ENCODE measurements around the gene SH3PXD2B. TPM values are rescaled to one million over a fixed set of nuclear protein-coding genes. Genes with fewer than 3 reads are reported as not detected.

Gene SH3PXD2B
- total RNA-seq, 1 donor = 46.7 TPM

DNA sequence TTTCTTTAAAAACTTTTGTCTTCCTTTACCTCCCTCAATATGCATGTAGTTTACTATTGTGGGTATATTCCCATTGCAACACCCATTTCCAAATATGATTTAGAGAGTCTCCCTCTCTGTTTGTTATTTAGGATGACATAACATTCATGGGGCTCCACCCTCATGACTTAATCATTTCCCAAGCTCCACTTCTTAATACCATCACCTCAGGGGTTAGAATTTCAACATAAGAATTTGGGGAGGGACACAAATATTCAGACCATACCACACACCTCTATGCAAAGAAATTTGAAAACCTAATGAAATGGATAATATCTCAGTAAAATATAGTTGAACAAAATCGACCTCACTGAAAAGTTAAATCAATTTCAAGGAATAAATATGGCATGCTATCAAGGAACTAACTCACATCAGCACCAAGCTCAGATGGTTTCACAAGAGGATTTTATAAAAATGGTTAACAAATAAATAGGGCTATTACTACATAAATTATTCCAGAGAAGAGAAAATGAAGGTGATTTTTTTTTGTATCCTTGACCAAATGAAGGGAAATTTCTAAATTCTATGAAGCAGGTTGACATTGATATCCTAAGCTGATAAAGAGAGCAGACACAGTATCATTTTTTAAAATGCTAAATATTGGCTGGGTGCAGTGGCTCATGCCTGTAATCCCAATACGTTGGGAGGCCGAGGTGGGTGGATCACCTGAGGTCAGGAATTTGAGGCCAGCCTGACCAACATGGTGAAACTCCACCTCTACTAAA lies 150.6 kb downstream of the SH3PXD2B start:
- no peak overlapping the region for H3K4me3 ChIP-seq (ENCODE audit: low read depth, low read length)
- TF ChIP-seq, protein P1, sequence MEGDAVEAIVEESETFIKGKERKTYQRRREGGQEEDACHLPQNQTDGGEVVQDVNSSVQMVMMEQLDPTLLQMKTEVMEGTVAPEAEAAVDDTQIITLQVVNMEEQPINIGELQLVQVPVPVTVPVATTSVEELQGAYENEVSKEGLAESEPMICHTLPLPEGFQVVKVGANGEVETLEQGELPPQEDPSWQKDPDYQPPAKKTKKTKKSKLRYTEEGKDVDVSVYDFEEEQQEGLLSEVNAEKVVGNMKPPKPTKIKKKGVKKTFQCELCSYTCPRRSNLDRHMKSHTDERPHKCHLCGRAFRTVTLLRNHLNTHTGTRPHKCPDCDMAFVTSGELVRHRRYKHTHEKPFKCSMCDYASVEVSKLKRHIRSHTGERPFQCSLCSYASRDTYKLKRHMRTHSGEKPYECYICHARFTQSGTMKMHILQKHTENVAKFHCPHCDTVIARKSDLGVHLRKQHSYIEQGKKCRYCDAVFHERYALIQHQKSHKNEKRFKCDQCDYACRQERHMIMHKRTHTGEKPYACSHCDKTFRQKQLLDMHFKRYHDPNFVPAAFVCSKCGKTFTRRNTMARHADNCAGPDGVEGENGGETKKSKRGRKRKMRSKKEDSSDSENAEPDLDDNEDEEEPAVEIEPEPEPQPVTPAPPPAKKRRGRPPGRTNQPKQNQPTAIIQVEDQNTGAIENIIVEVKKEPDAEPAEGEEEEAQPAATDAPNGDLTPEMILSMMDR (IDR thresholded peaks at IDR 0.05; ENCODE audit: insufficient read depth, low read length) = no peak
- DNase-seq (ENCODE audit: low read depth) = peak; percentile 55

DNA sequence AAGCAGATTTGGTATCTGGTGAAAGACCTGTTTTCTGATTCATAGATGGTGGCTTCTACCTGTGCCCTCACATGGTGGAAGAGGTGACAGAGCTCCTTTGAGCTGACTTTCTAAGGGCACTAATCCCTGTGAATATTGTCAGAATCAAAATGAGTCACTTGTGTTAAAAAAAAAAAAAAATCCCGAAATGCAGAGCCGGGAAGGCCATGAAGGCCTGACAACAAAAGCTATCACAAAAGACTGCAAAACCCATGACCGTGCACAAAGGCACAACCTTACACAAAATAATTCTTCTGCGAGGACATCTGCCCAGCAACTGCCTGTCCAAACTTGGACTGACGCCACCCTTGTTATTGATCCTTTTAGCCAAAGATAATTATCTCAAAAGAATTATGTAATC lies 151.2 kb downstream of the SH3PXD2B start:
- TF ChIP-seq, protein P1 (IDR thresholded peaks at IDR 0.05; ENCODE audit: insufficient read depth, low read length) = no peak
- DNase-seq (ENCODE audit: low read depth) = no peak
- H3K4me3 ChIP-seq (ENCODE audit: low read depth, low read length) = no peak overlapping the region

DNA sequence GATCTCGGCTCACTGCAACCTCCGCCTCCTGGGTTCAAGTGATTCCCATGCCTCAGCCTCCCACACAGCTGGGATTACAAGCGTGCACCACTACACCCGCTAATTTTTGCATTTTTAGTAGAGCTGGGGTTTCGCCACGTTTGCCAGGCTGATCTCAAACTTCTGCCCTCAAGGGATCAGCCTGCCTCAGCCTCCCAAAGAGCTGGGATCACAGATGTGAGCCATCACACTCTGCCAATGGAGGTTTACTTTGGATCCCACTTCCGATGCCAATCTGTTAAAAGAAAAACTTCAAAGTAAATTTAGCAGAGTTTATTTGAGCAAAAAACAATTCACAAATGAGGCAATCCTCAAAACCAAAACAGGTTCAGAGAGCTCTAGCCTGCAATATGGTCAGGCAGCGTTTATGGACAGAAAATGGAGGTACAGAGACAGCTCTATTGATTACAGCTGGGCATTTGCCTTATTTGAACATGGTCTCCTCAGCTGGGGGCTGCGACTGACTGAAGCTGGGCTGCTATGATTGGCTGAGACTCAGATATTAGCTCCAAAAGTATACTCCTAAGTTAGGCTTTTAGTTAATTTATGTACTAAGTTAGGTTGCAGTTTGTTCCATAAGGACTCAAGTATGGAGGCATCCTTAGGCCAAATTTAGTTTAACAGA lies 152.1 kb downstream of the SH3PXD2B start:
- DNase-seq (ENCODE audit: low read depth) = no peak
- H3K4me3 ChIP-seq (ENCODE audit: low read depth, low read length) = no peak overlapping the region
- TF ChIP-seq, protein P1 (IDR thresholded peaks at IDR 0.05; ENCODE audit: insufficient read depth, low read length) = no peak

DNA sequence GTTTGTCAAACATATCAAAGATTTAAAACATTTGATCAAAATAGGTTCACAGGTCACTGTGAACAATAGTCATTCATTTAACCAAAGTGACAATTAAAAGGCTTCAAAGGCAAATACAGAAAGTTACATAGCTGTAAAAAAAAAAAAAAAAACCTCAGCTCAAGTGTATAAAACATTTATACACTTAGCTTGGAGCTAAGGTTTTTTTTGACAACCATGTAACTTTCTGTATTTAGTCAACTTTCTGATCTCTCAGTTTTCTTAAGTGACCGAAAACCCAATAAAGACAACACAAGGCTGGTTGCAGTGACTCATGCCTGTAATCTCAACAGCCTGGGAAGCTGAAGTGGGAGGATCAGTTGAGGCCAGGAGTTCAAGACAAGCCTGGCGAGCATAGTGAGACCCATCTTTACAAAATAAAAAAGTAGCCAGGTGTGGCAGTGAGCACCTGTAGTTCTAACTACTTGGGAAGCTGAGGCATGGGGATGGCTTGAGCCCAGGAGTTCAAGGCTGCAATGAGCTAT lies 154.3 kb downstream of the SH3PXD2B start:
- no peak overlapping the region for H3K4me3 ChIP-seq (ENCODE audit: low read depth, low read length)
- no peak for DNase-seq (ENCODE audit: low read depth)
- TF ChIP-seq, protein P1 (IDR thresholded peaks at IDR 0.05; ENCODE audit: insufficient read depth, low read length) = no peak

DNA sequence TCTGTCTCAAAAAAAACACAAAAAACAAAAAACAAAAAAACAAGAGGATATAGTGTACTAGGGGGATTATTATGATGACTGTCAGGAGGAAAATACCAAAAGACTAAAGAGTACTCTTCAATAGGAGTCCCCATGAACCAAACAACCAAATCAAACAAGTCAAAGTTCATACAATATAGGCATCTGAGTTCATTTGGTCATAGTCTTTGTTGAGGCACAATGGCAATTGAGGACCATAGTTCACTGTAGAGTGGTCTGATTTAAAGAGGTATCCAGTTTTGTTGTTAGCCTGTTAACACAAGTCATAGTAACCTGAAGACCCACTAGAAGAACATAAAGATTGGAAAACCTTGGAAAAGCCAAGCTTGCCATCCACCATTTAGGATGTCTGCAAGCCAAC lies 159.5 kb downstream of the SH3PXD2B start:
- no peak for DNase-seq (ENCODE audit: low read depth)
- TF ChIP-seq, protein P1 (IDR thresholded peaks at IDR 0.05; ENCODE audit: insufficient read depth, low read length) = no peak
- H3K4me3 ChIP-seq (ENCODE audit: low read depth, low read length) = no peak overlapping the region

DNA sequence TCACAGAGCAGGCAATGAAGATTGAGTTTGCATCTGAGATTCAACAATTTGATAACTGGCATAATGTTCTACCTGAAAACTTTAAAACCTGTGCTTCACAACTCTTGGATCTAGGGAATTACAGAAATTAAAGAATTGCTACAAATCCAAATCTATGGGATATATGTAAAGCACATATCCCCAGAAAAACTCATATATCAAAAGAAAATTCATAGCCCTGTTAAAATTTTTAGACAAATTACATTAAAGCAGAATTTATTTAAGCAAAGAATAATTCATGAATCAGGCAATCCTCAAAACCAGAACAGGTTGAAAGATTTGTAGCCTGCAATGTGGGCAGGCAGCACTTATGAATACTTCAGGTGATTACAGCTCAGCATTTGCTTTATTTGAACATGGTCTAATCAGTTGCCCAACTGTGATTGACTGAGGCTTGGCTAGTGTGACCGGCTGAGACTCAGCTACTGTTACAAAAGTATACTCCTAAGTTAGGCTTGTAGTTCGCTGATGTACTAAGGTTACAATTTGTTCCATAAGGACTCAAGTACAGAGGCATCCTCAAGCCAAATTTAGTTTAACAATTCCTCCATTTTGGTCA lies 160.5 kb downstream of the SH3PXD2B start:
- TF ChIP-seq, protein P1 (IDR thresholded peaks at IDR 0.05; ENCODE audit: insufficient read depth, low read length) = no peak
- no peak overlapping the region for H3K4me3 ChIP-seq (ENCODE audit: low read depth, low read length)

More for the DNA sequence above, 160.5 kb downstream of the SH3PXD2B start:
- no peak for DNase-seq (ENCODE audit: low read depth)
